SU-DHL-6 (cell line): ENCODE data around the gene CERT1.
A peak's percentile ranks its signal among the peaks of the same experiment; 100 is the strongest.

Experiments used
- H2AFZ ChIP-seq: fragments of 200-600 bp; sonication (generic); 2 replicates; pipeline ENCODE4 v1.6.1; 2014; ENCODE audit warnings: low read depth, mild to moderate bottlenecking, moderate library complexity, mixed read lengths, antibody characterized with exemption, low read length; ENCODE audit not compliant: severe bottlenecking
- H3F3A ChIP-seq: fragments of 200-600 bp; shearing (Covaris generic); 2 replicates; pipeline ENCODE4 v1.6.0; 2016; ENCODE audit warnings: antibody characterized with exemption, mild to moderate bottlenecking; ENCODE audit not compliant: insufficient read depth
- H3K27ac ChIP-seq: fragments of 200-600 bp; sonication (generic); 2 replicates; pipeline ENCODE4 v1.5.1; 2016; ENCODE audit warnings: low read depth, mild to moderate bottlenecking, low read length, moderate library complexity, mixed read lengths
- H3K27me3 ChIP-seq: fragments of 200-600 bp; sonication (generic), shearing (Covaris generic); 2 replicates; pipeline ENCODE4 v1.6.0; 2014; ENCODE audit warnings: mild to moderate bottlenecking, low read length
- H3K36me3 ChIP-seq: fragments of 200-600 bp; sonication (generic); 2 replicates; pipeline ENCODE4 v1.6.1; 2014; ENCODE audit warnings: mild to moderate bottlenecking, low read length, mixed read lengths
- H3K4me2 ChIP-seq: fragments of 300-600, 200-600 bp; shearing (Covaris generic), sonication (generic); 2 replicates; pipeline ENCODE4 v1.6.0; 2014; ENCODE audit warnings: low read length, low read depth, mild to moderate bottlenecking; ENCODE audit not compliant: poor library complexity, severe bottlenecking
- H3K4me3 ChIP-seq: fragments of 200-600 bp; sonication (generic); 2 replicates; pipeline ENCODE4 v1.5.1; 2014; ENCODE audit warnings: antibody characterized with exemption, low read length, mild to moderate bottlenecking, mixed read lengths; ENCODE audit not compliant: insufficient read depth, poor library complexity, severe bottlenecking
- H3K79me2 ChIP-seq: fragments of 200-600 bp; sonication (generic); 2 replicates; pipeline ENCODE4 v1.6.1; 2014; ENCODE audit warnings: mild to moderate bottlenecking, low read length, moderate library complexity; ENCODE audit not compliant: insufficient read depth
- H3K9ac ChIP-seq: fragments of 200-600 bp; sonication (generic); 2 replicates; pipeline ENCODE4 v1.7.0; 2014; ENCODE audit warnings: mild to moderate bottlenecking, low read length
- H3K9me2 ChIP-seq: fragments of 200-600 bp; sonication (generic); replicated peaks from 2 replicates; pipeline ENCODE4 v1.6.1; 2014; ENCODE audit warnings: low read length; ENCODE audit not compliant: insufficient read depth
- H3K9me3 ChIP-seq: fragments of 200-600 bp; sonication (generic); 2 replicates; pipeline ENCODE4 v1.6.1; 2014; ENCODE audit warnings: low read length, mixed read lengths; ENCODE audit not compliant: insufficient read depth
- H4K20me1 ChIP-seq: fragments of 200-600 bp; sonication (generic); 2 replicates; pipeline ENCODE4 v1.6.1; 2014; ENCODE audit warnings: low read depth, mild to moderate bottlenecking, antibody characterized with exemption, low read length, moderate library complexity, mixed read lengths
- EZH2phosphoT487 ChIP-seq: fragments of 200-600 bp; sonication (generic), shearing (Covaris generic); conservative IDR thresholded peaks from 2 replicates; pipeline ENCODE4 v1.6.1; 2018; ENCODE audit warnings: mild to moderate bottlenecking, antibody characterized with exemption, low read length, moderate library complexity, mixed read lengths
- TF ChIP-seq, protein P1 (sequence below): fragments of 200-600 bp; sonication (generic); IDR thresholded peaks from one replicate; pipeline ENCODE4 v1.5.1; 2017; ENCODE audit warnings: antibody characterized with exemption, mild to moderate bottlenecking, low read length, moderate library complexity; ENCODE audit not compliant: insufficient read depth, poor library complexity, severe bottlenecking

The CERT1 gene

GRCh38 chr5:75532190-75532589, 20.8 kb upstream of the CERT1 start:
- Histone ChIP-seq H2AFZ (no peak overlapping the region), H3K36me3 (no peaks in the 10 kb centered on the region), H3F3A (no peaks in the 10 kb centered on the region), H3K4me3 (no peak overlapping the region), H3K27me3 (no peaks in the 10 kb centered on the region), H3K9me2 (no peaks in the 10 kb centered on the region), H3K4me2 (no peak overlapping the region), H3K9ac (no peak overlapping the region), H3K27ac (no peak overlapping the region), H4K20me1 (no peaks in the 10 kb centered on the region), H3K79me2 (peaks cover 40% of the 10 kb centered on the region), H3K9me3 (no peaks in the 10 kb centered on the region)
- no peak for TF ChIP-seq EZH2phosphoT487
- TF ChIP-seq, protein P1, sequence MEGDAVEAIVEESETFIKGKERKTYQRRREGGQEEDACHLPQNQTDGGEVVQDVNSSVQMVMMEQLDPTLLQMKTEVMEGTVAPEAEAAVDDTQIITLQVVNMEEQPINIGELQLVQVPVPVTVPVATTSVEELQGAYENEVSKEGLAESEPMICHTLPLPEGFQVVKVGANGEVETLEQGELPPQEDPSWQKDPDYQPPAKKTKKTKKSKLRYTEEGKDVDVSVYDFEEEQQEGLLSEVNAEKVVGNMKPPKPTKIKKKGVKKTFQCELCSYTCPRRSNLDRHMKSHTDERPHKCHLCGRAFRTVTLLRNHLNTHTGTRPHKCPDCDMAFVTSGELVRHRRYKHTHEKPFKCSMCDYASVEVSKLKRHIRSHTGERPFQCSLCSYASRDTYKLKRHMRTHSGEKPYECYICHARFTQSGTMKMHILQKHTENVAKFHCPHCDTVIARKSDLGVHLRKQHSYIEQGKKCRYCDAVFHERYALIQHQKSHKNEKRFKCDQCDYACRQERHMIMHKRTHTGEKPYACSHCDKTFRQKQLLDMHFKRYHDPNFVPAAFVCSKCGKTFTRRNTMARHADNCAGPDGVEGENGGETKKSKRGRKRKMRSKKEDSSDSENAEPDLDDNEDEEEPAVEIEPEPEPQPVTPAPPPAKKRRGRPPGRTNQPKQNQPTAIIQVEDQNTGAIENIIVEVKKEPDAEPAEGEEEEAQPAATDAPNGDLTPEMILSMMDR: no peak

- Histone ChIP-seq H3K79me2 (peaks cover 52% of the 10 kb centered on the region), H3K36me3 (no peaks in the 10 kb centered on the region), H2AFZ (no peak overlapping the region), H4K20me1 (no peaks in the 10 kb centered on the region), H3K9ac (no peak overlapping the region), H3K9me2 (no peaks in the 10 kb centered on the region), H3K9me3 (no peaks in the 10 kb centered on the region), H3F3A (no peaks in the 10 kb centered on the region), H3K4me3 (no peak overlapping the region), H3K4me2 (no peak overlapping the region), H3K27me3 (no peaks in the 10 kb centered on the region), H3K27ac (no peak overlapping the region)
- TF ChIP-seq, protein P1: no peak
- TF ChIP-seq EZH2phosphoT487: no peak
Measured at GRCh38 chr5:75529185-75529584, 17.8 kb upstream of the CERT1 start.

DNA sequence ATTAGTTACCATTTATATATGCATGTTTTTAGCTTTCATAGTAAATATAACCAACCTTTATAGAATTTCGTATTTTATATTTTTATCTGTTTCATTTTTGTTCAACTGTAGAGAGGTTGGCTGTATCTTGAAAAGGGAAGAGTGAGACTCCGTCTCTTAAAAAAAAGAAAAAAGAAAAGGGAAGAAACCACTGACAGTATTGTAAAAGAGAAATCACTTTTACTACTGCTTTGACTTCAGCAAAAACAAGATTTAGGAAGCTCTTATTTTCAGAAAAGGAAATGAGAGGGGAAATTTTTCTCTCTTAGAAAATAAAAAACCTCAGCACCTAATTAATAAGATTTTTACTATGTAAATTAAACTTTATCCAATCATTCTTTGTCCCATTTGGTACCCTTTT, 14.6 kb upstream of the CERT1 start:
- no peaks in the 10 kb centered on the region for H3F3A ChIP-seq
- H3K4me3 ChIP-seq: no peak overlapping the region
- H3K79me2 ChIP-seq: peaks cover 63% of the 10 kb centered on the region
- H3K9ac ChIP-seq: no peak overlapping the region
- no peaks in the 10 kb centered on the region for H3K27me3 ChIP-seq
- peaks cover 8% of the 10 kb centered on the region for H3K36me3 ChIP-seq
- H3K9me2 ChIP-seq: no peaks in the 10 kb centered on the region
- peaks cover 5% of the 10 kb centered on the region; the same call in 1 of the 2 replicates for H3K9me3 ChIP-seq
- TF ChIP-seq, protein P1: no peak
- no peak for TF ChIP-seq EZH2phosphoT487
- H3K27ac ChIP-seq: no peak overlapping the region
- H3K4me2 ChIP-seq: peak overlapping the region; percentile 1
- no peaks in the 10 kb centered on the region for H4K20me1 ChIP-seq
- no peak overlapping the region for H2AFZ ChIP-seq

- TF ChIP-seq, protein P1: no peak
- TF ChIP-seq EZH2phosphoT487: no peak
- H2AFZ ChIP-seq: no peak overlapping the region
- no peak overlapping the region for H3K4me2 ChIP-seq
- peaks cover 12% of the 10 kb centered on the region; the same call in 1 of the 2 replicates for H3K9me3 ChIP-seq
- peaks cover 14% of the 10 kb centered on the region for H3K36me3 ChIP-seq
- H3K27ac ChIP-seq: no peak overlapping the region
- H3K4me3 ChIP-seq: no peak overlapping the region
- H4K20me1 ChIP-seq: no peaks in the 10 kb centered on the region
- H3K9ac ChIP-seq: no peak overlapping the region
- H3K9me2 ChIP-seq: no peaks in the 10 kb centered on the region
- no peaks in the 10 kb centered on the region for H3F3A ChIP-seq
- no peaks in the 10 kb centered on the region for H3K27me3 ChIP-seq
- H3K79me2 ChIP-seq: peaks cover 66% of the 10 kb centered on the region
Measured at GRCh38 chr5:75525344-75525743, 13.9 kb upstream of the CERT1 start.
